Stomach (tissue), 9 donors: Measurements from ENCODE around the gene COQ9. TPM values are rescaled to one million over a fixed set of nuclear protein-coding genes. Genes with fewer than 3 reads are reported as not detected.
A peak's percentile ranks its signal among the peaks of the same experiment; 100 is the strongest.

ENCODE experiments used
- DNase-seq, 2 donors: peaks; one replicate each; pipeline versions ENCODE4 v3.0.0 to v3.0.0-alpha.2; 2013 to 2019
- H3K27ac ChIP-seq, 5 donors: fragments of 200-600 bp in 4 of 5; sonication (generic) in 4 of 5; one replicate each; pipeline ENCODE4 v1.5.1; 2013 to 2019; ENCODE audit warnings: mild to moderate bottlenecking in 1 of 5, moderate library complexity in 1 of 5
- H3K27me3 ChIP-seq, 3 donors: fragments of 200-600 bp; sonication (generic); one replicate each; pipeline ENCODE4 v1.5.1; 2017 to 2019; ENCODE audit warnings: mixed run types in 1 of 3
- H3K36me3 ChIP-seq, 4 donors: fragments of 200-600 bp; sonication (generic); 1 replicate in 3 of 4; 2 replicates in 1 of 4; pipeline ENCODE4 v1.5.1; 2016 to 2019
- H3K4me1 ChIP-seq, 4 donors: fragments of 200-600 bp; sonication (generic); one replicate each; pipeline ENCODE4 v1.5.1; 2016 to 2019
- H3K4me3 ChIP-seq, 4 donors: fragments of 200-600 bp; sonication (generic) in 3 of 4; one replicate each; pipeline ENCODE4 v1.5.1; 2016 to 2019; ENCODE audit warnings: mild to moderate bottlenecking in 1 of 4
- H3K9me3 ChIP-seq, 4 donors: fragments of 200-600 bp; sonication (generic); one replicate each; pipeline ENCODE4 v1.5.1; 2016 to 2019
- CTCF ChIP-seq, 7 experiments: fragments of 450-650 bp in 4 of 7; fragments of 200-600 bp in 3 of 7; sonication (generic) in 3 of 7; IDR thresholded peaks; one replicate each; pipeline ENCODE4 v1.5.1; 2016 to 2019; ENCODE audit warnings: antibody characterized with exemption in 7 of 7, control low read depth in 2 of 7, mild to moderate bottlenecking in 1 of 7
- EP300 ChIP-seq: sonication (generic); formaldehyde crosslinking; IDR thresholded peaks from one replicate; pipeline ENCODE4 v1.6.1; 2017; ENCODE audit warnings: antibody characterized with exemption
- POLR2A ChIP-seq, 4 donors: fragments of 450-650 bp; IDR thresholded peaks; one replicate each; pipeline ENCODE4 v1.6.1; 2016; ENCODE audit warnings: antibody characterized with exemption in 4 of 4, control low read depth in 2 of 4, mild to moderate bottlenecking in 1 of 4, moderate library complexity in 1 of 4
- POLR2AphosphoS5 ChIP-seq, 3 donors: sonication (generic); formaldehyde crosslinking; IDR thresholded peaks; one replicate each; pipeline ENCODE4 v1.6.1; 2016; ENCODE audit warnings: antibody characterized with exemption in 3 of 3
- WGBS, 5 donors: extraction: QIAGEN DNeasy Blood & Tissue Kit in 3 of 5; methylation state at CpG; one replicate each; pipeline versions ENCODE4 v1.1.5 to v1.1.7; 2013 to 2018; 5-methylcytosine and 5-hydroxymethylcytosine counted together
- intact Hi-C: fragments of 100-400 bp; cut with DNase I; formaldehyde crosslinking; loops from one replicate; pipeline ENCODE4 v1.15.1; 2023; ENCODE audit warnings: low total_unique reads
- polyA plus RNA-seq, 3 donors: library from polyadenylated mRNA; stranded (reverse); fragments of 200-250 nt; gene quantifications; one replicate each; pipeline ENCODE4 v1.2.3, GENCODE V29; 2013
- total RNA-seq, 5 donors: library from RNA; depleted of rRNA; stranded (reverse); fragments of >200 nt; gene quantifications; one replicate each; pipeline versions ENCODE4 v1.1.0 to v1.2.3, GENCODE V29; 2014 to 2016
- donor health status: healthy with polysubstance abuse.
- donor health status: Bipolar disorder and iron deficiency.
- donor health status: healthy.

Gene COQ9
- total and polyA plus RNA-seq, 8 donors, result 40.6 to 108 (median 66.7) TPM

- intact Hi-C loops, result no loop called here
- Histone ChIP-seq H3K4me3 (peak overlapping the region in 1 of 4 donors; percentile 61), H3K4me1 (peaks cover 37 to 73% (median 63%) of the 10 kb centered on the region in 4 donors), H3K36me3 (peaks cover 25 to 37% (median 28%) of the 10 kb centered on the region in 4 donors), H3K9me3 (no peaks in the 10 kb centered on the region), H3K27me3 (no peaks in the 10 kb centered on the region), H3K27ac (peak overlapping the region in 3 of 5 donors; percentile 38 to 87 (median 84))
- WGBS, 5 donors, result 58 to 86% (median 61%) methylated on average over 3 to 9 of the region's 9 CpGs
- no peak for TF ChIP-seq POLR2A (IDR thresholded peaks at IDR 0.05)
- TF ChIP-seq CTCF (IDR thresholded peaks at IDR 0.05), result no peak
- no peak for TF ChIP-seq EP300
- no peak for TF ChIP-seq POLR2AphosphoS5 (IDR thresholded peaks at IDR 0.05)
- no peak for DNase-seq
These were observed 30.4 kb downstream of the COQ9 start for GRCh38 chr16:57477531-57478202.

- no peak for DNase-seq
- no peaks in the 10 kb centered on the region for H3K9me3 ChIP-seq
- peak overlapping the region in 4 of 5 donors; percentile 83 to 89 (median 86) for H3K27ac ChIP-seq
- H3K36me3 ChIP-seq, result peaks cover 15 to 27% (median 19%) of the 10 kb centered on the region in 4 donors
- intact Hi-C loops, result no loop called here
- no peaks in the 10 kb centered on the region for H3K27me3 ChIP-seq
- 31 to 35% (median 32%) methylated on average over 11 to 15 of the region's 15 CpGs for WGBS, 5 donors
- H3K4me1 ChIP-seq, result peaks cover 40 to 68% (median 62%) of the 10 kb centered on the region in 4 donors
- TF ChIP-seq POLR2A (IDR thresholded peaks at IDR 0.05) (no peak), EP300 (no peak), CTCF (IDR thresholded peaks at IDR 0.05) (no peak), POLR2AphosphoS5 (IDR thresholded peaks at IDR 0.05) (no peak)
- peak overlapping the region; percentile 39 to 61 (median 42) for H3K4me3 ChIP-seq
These were observed 31.3 kb downstream of the COQ9 start for GRCh38 chr16:57478396-57479204.

- intact Hi-C loops, result no loop called here
- H3K27me3 ChIP-seq, result no peaks in the 10 kb centered on the region
- TF ChIP-seq CTCF (IDR thresholded peaks at IDR 0.05) (no peak), EP300 (no peak), POLR2A (IDR thresholded peaks at IDR 0.05) (no peak), POLR2AphosphoS5 (IDR thresholded peaks at IDR 0.05) (no peak)
- peaks cover 46 to 75% (median 70%) of the 10 kb centered on the region in 4 donors for H3K4me1 ChIP-seq
- peaks cover 9 to 19% (median 11%) of the 10 kb centered on the region in 4 donors for H3K36me3 ChIP-seq
- peak; percentile 66 to 86 for DNase-seq
- peak overlapping the region; percentile 39 to 61 (median 42) for H3K4me3 ChIP-seq
- peak overlapping the region; percentile 83 to 89 (median 84) for H3K27ac ChIP-seq
- 10 to 15% (median 10%) methylated on average over 32 to 36 of the region's 36 CpGs for WGBS, 5 donors
- no peaks in the 10 kb centered on the region for H3K9me3 ChIP-seq
These were observed 32.1 kb downstream of the COQ9 start for GRCh38 chr16:57479205-57479975.
